Measurements from ENCODE around the gene PARD3.

The PARD3 gene

DNA sequence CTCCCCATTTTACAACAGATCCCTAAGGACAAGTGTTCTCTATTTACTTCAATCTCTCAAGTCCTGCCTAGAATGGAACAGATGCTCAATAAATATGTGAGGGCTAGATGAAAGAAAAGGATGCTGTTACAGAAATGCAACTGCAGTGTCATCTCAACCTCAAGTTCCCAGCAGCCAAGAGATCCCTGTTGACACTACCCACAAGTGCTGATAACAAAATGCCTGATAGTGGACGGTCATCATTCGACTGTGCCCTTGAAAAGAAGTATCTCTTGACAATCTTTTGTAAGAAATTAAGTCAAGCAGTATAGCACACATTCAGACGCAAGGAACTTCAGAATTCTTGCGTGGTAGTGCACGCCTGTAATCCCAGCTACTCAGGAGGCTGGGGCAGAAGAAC is 133.2 kb downstream of the PARD3 start:
- Histone ChIP-seq H3K36me3 (ENCODE audit: control insufficient read depth, insufficient read depth, low read length) (no peaks in the 10 kb centered on the region), H3K9ac (no peak overlapping the region), H3K9me3 (ENCODE audit: control insufficient read depth, low read length) (no peaks in the 10 kb centered on the region), H3K4me1 (no peaks in the 10 kb centered on the region), H3K4me3 (ENCODE audit: low read depth, low read length) (no peak overlapping the region), H3K27ac (no peak overlapping the region), H3K27me3 (ENCODE audit: control insufficient read depth, insufficient read depth, low read length) (no peaks in the 10 kb centered on the region), H3K79me2 (peaks cover 19% of the 10 kb centered on the region), H2AFZ (no peak overlapping the region), H3K4me2 (ENCODE audit: low read length) (no peak overlapping the region)
- TF ChIP-seq, protein P1, sequence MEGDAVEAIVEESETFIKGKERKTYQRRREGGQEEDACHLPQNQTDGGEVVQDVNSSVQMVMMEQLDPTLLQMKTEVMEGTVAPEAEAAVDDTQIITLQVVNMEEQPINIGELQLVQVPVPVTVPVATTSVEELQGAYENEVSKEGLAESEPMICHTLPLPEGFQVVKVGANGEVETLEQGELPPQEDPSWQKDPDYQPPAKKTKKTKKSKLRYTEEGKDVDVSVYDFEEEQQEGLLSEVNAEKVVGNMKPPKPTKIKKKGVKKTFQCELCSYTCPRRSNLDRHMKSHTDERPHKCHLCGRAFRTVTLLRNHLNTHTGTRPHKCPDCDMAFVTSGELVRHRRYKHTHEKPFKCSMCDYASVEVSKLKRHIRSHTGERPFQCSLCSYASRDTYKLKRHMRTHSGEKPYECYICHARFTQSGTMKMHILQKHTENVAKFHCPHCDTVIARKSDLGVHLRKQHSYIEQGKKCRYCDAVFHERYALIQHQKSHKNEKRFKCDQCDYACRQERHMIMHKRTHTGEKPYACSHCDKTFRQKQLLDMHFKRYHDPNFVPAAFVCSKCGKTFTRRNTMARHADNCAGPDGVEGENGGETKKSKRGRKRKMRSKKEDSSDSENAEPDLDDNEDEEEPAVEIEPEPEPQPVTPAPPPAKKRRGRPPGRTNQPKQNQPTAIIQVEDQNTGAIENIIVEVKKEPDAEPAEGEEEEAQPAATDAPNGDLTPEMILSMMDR (IDR thresholded peaks at IDR 0.05), result no peak

DNA sequence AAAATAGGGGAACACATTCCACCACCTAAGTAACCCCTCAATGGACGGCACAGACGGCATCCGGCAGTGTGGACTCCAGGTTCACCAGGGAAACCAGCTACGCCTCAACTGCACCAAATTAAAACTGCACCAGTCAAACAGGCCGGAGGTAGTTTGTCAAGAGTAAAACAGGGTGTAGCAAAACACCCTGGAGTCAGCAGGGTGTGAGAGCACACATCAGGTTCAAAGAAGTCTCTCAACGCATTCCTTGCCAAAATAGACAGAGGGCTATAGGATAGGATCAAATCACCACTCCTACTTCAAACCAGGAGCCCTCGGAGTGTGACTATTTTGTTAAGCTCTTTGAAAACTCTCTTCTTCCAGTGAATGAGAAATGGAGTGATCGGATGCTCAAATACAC is 135.9 kb downstream of the PARD3 start:
- no peak overlapping the region for H3K27ac ChIP-seq
- no peaks in the 10 kb centered on the region for H3K36me3 ChIP-seq (ENCODE audit: control insufficient read depth, insufficient read depth, low read length)
- H3K9ac ChIP-seq, result no peak overlapping the region
- H3K4me2 ChIP-seq (ENCODE audit: low read length), result no peak overlapping the region
- H3K4me3 ChIP-seq (ENCODE audit: low read depth, low read length), result no peak overlapping the region
- no peaks in the 10 kb centered on the region for H3K4me1 ChIP-seq
- H3K79me2 ChIP-seq, result peaks cover 17% of the 10 kb centered on the region
- no peak overlapping the region for H2AFZ ChIP-seq
- TF ChIP-seq, protein P1 (IDR thresholded peaks at IDR 0.05), result no peak
- H3K9me3 ChIP-seq (ENCODE audit: control insufficient read depth, low read length), result no peaks in the 10 kb centered on the region
- no peaks in the 10 kb centered on the region for H3K27me3 ChIP-seq (ENCODE audit: control insufficient read depth, insufficient read depth, low read length)

DNA sequence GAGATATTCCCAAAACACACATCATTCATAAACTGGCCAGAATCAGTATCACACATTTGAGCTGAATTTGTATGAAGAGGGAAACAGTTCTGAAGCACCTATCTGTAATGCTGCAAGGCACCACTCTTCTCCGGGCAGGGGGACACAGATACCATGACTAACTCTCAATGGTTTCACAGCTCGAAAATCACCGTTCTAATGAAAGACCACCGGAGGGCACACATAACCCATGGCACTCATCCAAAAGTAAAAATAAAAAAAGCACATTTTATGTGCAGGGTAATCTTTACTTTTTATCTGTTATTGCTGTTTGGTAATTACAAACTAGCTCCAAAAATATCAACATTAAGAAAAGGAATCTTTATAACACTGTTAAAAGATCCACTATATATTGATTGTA is 137.5 kb downstream of the PARD3 start:
- Histone ChIP-seq H3K36me3 (ENCODE audit: control insufficient read depth, insufficient read depth, low read length) (no peaks in the 10 kb centered on the region), H3K4me3 (ENCODE audit: low read depth, low read length) (no peak overlapping the region), H3K9ac (no peak overlapping the region), H2AFZ (no peak overlapping the region), H3K4me2 (ENCODE audit: low read length) (no peak overlapping the region), H3K9me3 (ENCODE audit: control insufficient read depth, low read length) (no peaks in the 10 kb centered on the region), H3K27ac (no peak overlapping the region), H3K27me3 (ENCODE audit: control insufficient read depth, insufficient read depth, low read length) (no peaks in the 10 kb centered on the region), H3K4me1 (no peaks in the 10 kb centered on the region), H3K79me2 (peaks cover 10% of the 10 kb centered on the region)
- TF ChIP-seq, protein P1 (IDR thresholded peaks at IDR 0.05), result no peak

DNA sequence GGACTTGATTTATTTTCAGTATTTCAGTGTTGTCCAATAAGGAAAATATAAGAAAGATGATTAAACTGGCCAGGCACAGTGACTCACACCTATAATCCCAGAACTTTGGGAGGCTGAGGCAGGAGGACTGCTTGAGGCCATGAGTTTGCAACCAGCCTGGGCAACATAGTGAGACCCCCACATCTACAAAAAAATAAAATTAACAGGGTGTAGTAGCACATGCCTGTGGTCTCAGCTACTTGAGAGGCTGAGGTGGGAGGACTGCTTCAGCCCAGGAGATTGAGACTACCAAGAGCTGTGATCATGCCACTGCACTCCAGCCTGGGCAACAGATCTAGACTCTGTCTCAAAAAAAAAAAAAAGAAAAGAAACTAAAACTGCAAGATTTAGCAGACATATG is 138.0 kb downstream of the PARD3 start:
- no peak overlapping the region for H2AFZ ChIP-seq
- H3K27me3 ChIP-seq (ENCODE audit: control insufficient read depth, insufficient read depth, low read length), result no peaks in the 10 kb centered on the region
- H3K4me3 ChIP-seq (ENCODE audit: low read depth, low read length), result no peak overlapping the region
- no peak overlapping the region for H3K9ac ChIP-seq
- H3K36me3 ChIP-seq (ENCODE audit: control insufficient read depth, insufficient read depth, low read length), result no peaks in the 10 kb centered on the region
- H3K79me2 ChIP-seq, result peaks cover 8% of the 10 kb centered on the region
- TF ChIP-seq, protein P1 (IDR thresholded peaks at IDR 0.05), result no peak
- no peaks in the 10 kb centered on the region for H3K4me1 ChIP-seq
- H3K9me3 ChIP-seq (ENCODE audit: control insufficient read depth, low read length), result no peaks in the 10 kb centered on the region
- no peak overlapping the region for H3K4me2 ChIP-seq (ENCODE audit: low read length)
- H3K27ac ChIP-seq, result no peak overlapping the region

GRCh38 chr10:34674176-34674575 is 140.9 kb downstream of the PARD3 start:
- H3K27me3 ChIP-seq (ENCODE audit: control insufficient read depth, insufficient read depth, low read length), result no peaks in the 10 kb centered on the region
- H3K4me1 ChIP-seq, result peaks cover 7% of the 10 kb centered on the region
- no peak overlapping the region for H2AFZ ChIP-seq
- no peak overlapping the region for H3K27ac ChIP-seq
- no peaks in the 10 kb centered on the region for H3K36me3 ChIP-seq (ENCODE audit: control insufficient read depth, insufficient read depth, low read length)
- TF ChIP-seq, protein P1 (IDR thresholded peaks at IDR 0.05), result no peak
- H3K4me2 ChIP-seq (ENCODE audit: low read length), result no peak overlapping the region
- no peaks in the 10 kb centered on the region for H3K9me3 ChIP-seq (ENCODE audit: control insufficient read depth, low read length)
- peaks cover 4% of the 10 kb centered on the region for H3K79me2 ChIP-seq
- H3K9ac ChIP-seq, result no peak overlapping the region
- no peak overlapping the region for H3K4me3 ChIP-seq (ENCODE audit: low read depth, low read length)

Data from parathyroid adenoma (tissue), 2 donors.